ENCODE measurements around the gene PALMD. TPM values are rescaled to one million over a fixed set of nuclear protein-coding genes. Genes with fewer than 3 reads are reported as not detected.

Gene PALMD
- total RNA-seq, 1 donor from 2014 or later, result 17.7 TPM

DNA sequence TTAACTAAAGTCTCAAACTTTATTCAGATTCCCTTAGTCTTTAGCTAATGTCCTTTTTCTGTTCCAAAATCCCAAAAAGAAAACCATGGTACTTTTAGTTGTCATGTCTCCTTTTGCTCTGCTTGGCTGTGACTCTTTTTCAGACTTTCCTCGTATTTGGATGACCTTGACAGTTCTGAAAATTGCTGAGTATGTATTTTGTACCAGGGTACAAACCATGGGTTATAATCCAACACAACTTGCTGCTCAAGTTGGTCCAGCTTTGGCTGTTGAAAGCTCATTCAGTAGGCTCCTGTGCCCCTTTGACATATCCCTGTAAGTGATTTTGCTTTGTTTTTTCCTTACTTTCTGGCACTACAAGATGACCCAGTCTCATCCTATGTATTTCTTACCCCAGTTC, 51.7 kb downstream of the PALMD start:
- ATAC-seq, result peak; percentile 38

DNA sequence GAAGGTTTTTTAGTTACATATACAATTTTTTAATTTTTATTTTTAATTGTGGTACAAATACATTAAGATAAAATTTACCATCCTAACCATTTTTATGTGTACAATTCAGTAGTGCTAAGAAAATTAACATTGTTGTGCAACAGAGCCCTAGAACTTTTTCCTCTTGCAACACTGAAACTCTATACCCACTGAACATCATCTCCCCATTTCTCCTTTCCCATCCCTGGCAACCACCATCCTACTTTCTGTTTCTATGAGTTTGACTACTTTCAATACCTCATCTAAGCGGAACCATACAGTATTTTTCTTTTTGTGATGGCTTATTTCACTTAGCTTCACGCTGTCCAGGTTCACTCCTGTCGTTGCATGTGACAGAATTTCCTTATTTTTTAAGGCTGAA, 54.1 kb downstream of the PALMD start:
- ATAC-seq, result no peak

GRCh38 chr1:99702221-99702620, 56.3 kb downstream of the PALMD start:
- no peak for ATAC-seq

DNA sequence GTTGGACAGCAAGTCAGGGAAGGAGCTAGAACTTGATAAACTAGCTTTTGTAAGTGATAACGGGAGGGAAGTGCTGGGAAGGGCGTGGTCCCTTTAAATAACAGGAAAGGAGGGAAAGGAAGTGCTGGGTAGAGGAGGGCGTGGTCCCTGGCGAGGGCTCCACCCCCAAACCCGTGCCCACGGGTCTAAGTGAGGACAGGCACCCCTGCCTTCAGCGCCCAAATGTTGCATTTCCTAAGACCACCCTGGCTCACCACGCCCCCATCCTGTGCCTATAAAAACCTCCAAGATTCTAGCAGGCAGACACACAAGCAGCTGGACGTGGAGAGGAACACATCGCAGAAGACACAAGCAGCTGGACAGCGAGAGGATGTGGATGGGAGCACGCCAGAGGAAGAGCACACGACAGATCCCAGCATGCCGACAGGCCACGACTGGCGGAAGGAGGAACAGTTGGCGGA, 58.5 kb downstream of the PALMD start:
- no peak for ATAC-seq

DNA sequence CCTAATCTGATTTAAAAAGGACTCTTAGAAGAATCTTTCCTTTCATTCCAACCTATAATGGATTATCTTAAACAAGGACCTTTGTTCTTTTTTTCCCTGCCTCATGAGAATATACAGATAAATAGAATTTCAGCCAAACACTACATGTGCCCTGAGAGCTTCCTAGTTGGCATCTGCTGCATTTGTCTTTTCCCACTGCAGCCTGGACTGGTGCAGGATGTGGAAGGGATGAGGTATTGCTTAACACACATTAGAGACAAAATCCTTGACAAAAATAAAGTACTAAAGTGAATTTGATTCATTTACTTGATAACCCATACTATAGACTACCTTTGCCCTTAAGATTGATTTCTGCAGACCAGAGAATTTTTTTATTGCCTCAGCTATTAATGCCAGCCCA, 59.5 kb downstream of the PALMD start:
- no peak for ATAC-seq

DNA sequence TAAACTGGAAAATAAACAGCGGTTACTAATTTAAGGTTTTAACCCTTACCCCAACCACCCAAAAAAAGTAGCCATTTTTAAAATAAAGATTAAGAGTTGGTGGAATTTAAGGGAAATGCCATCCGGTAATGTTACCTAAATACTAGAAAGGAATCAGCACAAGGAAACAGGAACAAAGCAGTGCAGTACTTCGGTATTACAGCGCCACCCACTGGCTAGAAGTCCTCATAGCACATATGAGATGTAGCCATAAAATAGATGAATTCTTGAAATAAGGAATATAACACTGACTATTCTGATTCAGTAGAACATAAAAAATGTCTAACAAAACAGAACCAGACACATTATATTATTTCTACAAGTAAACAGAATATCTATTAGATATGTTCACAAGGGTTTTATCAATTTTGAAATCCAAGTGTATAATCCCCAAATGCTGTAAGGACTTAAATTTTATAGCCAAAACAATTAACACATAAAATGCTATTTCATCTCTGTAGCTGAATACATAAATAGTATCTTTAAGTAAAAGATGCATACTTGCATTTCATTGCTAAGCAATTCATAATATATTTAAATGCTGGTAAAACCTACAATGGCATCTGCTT, 61.7 kb downstream of the PALMD start:
- peak; percentile 83 for ATAC-seq

- no peak for ATAC-seq
These were observed 65.1 kb downstream of the PALMD start for GRCh38 chr1:99710994-99711393.

DNA sequence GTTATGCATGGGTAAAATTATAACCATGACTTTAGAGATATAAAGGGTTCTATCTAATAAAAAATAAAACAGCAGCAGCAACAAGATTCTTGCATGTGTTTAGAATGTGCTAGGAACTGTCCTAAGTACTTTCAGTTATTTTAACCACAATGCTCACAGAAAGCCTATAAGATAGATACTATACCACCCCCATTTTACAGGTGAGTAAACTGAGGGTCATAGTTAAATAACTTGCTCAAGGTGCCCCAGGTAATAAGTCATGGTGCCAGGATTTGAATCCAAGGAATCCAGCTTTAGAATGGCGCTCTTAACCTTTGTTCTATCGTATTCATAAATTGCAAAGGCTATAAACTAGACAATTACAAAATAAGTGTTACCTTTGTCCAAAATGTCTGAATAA, 67.1 kb downstream of the PALMD start:
- no peak for ATAC-seq

DNA sequence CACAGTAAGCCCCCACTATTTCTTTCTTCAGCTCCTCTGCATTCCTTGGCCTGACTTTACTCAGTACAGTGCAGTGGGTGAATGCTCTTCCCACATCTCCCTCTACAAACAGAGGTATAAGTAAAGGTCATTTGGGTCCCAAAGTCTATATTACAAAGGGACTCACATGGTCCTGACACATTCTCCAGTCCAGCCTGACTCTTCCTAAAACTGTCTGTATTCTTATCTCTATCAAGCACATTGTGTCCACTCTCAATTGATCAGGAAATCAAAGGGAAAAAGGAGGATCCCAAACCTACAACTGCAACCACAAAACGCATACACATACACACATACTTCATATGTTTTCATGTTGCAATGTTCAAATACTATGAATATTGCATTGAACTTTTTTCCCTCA, 71.1 kb downstream of the PALMD start:
- ATAC-seq, result no peak

GRCh38 chr1:99723251-99723650, 77.3 kb downstream of the PALMD start:
- no peak for ATAC-seq

DNA sequence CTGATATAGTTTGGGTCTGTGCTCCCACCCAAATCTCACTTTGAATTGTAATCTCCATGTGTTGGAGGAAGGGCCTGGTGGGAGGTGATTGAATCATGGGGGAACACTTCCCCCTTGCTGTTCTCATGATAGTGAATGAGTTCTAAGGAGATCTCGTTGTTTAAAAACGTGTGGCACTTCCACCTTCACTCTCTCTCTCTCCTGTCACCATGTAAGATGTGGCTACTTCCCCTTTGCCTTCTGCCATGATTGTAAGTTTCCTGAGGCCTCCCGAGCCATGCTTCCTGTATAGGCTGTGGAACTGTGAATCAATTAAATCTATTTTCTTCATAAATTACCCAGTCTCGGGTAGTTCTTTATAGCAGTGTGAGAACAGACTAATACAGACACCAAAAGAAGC, 80.1 kb downstream of the PALMD start:
- ATAC-seq, result no peak

DNA sequence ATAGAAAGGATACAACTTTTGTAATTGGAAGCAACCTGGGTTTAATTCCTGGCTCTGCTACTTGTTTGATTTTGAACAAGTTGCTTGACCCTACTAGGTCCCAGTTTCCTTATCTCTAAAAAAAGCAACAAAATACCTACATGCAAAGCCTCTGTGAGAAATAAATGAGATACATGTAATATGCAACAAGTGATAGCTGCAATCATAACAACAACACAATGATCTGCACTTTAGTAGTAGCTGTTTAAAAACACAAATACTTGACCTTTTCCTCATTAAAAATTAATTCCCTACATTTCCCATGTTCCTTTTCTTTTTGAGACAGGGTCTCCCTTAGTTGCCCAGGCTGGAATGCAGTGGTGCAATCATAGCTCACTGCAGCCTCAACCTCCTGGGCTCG, 80.5 kb downstream of the PALMD start:
- no peak for ATAC-seq

DNA sequence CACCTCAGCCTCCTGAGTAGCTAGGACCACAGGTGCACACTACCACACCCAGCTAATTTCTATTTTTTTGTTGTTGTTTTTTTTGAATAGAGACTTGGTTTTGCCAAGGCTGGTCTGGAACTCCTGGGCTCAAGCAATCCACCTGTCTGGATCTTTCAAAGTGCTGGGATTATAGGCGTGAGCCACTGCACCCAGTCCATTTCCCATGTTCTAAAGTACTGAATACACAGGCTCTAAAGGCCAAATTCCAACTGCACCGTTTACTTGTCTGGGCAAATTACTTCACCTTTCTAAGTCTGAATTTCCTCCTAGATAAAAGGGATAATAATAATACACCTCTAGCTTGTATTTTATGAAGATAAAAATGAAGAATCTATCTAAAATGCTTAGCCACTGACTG, 80.9 kb downstream of the PALMD start:
- ATAC-seq, result no peak

DNA sequence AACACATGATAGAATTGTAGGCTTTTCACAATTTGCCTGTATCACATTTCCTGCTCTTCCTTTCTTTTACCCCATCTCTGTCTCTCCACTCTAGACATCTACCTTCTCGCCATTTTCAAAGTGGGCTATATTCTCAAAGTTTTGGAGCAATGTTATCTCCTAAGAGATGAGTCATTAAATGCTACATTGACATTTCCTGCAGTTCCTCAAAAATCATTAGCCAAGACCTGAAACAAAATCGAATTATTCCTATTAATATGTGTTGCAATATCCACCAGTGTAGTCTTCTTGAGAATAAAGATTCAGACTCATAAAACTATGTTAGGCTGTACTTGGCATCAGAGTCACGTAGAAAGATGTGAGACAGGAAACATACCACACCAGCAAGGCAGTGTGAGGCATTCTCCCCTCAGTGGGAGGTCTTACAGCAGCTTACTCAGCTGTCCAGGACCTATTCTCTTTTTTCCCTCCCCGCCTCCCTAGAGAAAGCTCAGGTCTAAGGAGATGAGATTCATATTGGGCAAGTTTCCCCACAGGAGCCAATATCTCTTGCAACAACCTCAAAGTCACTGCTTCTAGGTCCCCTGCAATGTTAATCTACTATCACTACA, 81.8 kb downstream of the PALMD start:
- ATAC-seq, result peak; percentile 29

DNA sequence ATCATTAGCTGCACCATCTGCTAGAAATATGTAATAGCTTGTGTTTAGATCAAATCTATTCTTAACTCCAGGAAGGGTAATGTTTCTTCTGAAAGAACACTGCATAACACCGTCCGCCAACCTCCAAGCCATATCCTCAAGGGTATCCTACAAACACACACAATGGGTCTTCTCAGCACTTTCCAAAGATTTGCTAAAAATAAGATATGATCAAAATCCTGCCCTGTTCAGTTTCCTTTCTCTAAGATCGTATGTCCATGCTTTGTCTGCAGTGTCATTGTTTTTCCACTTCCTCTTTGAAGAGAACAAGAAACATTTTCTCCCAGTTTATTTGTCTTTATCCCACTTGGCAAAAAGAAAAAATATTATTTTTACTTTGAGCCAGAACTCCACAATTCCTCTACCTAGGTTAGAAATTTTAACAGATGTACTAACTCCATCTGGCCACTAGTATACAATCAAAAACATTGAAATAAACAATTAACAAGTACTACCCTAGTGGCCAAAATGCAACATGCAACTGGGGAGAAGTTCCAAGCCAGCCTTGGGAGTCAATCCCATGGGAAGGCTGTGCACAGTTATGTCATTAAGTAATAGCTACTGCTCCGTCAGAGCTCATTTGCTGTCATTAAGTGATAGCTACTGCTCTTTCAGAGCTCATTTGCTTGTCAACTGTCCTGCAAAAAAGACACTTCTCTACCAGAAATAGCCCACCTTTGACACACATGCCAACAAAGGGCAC, 82.8 kb downstream of the PALMD start:
- peak; percentile 53 for ATAC-seq

- ATAC-seq, result no peak
These were observed 85.5 kb downstream of the PALMD start for GRCh38 chr1:99731384-99731783.

DNA sequence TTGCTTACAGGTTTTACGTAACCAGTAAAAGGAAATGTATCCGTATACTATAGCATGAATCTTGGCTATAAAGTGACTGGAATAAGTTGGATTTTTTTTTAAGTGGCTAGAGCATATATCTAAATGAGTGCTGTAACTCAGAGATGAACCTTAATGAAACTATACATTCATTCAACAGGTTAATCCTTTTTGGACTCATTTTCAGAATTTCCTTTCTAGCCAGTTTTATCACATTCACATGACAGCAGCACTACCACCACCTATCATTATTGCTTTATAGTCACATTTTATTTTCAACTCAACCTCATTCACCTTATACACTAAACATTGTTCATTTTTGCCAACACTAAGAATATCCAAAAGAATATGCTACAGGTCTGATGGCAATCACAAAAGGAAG, 89.9 kb downstream of the PALMD start:
- no peak for ATAC-seq

DNA sequence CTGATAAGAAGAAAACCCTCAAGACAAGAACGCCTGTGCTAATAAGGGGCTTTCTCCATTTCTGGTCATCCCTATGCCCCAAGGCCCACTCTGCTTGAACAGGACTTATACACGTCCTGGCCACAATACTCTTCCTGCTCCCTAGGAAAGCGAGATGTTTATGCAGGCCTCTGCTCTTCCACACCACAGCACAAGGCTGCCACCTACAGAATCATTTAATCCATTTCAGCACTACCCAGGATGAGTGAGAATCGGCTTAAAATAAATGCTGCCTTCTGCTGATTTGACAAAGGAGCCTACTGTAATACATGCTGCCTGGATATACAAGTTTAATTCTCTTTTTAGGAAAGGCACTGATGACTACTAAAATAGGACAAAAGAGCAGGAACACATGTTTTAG, 91.1 kb downstream of the PALMD start:
- peak; percentile 62 for ATAC-seq

DNA sequence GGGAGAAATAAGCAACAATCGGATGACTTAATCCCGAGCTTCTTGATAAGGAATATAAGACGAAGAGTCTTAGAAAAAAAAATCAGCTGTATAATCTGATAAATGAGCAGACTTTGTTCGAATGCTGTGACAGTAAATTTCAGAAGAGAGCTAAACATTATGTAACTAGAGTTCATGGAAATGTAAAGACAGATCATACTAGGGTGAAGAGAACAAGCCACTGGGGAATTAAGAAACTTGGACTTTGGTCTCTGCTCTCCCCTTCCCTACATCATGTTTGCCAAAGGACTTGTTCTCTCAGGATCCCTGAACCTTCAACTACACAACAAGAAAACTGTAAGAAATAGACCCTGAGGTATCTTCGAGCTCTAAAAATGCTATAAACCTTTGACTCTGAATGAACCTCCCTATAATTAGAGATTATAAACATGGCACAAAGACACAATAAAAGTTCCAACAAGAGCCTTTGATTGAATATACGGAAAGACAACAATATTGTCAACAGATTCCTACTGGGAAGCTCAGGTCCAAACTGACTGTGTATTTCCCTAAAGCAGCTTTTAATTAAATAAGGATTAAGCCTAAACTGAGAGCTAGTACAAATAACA, 93.0 kb downstream of the PALMD start:
- no peak for ATAC-seq

- peak; percentile 46 for ATAC-seq
These were observed 94.2 kb downstream of the PALMD start for GRCh38 chr1:99740141-99740540.

Measured in esophagus mucosa (tissue), 1 donor.